ENCODE measurements around the gene MEIS1. TPM values are rescaled to one million over a fixed set of nuclear protein-coding genes. Genes with fewer than 3 reads are reported as not detected.

Gene MEIS1
- total and polyA plus RNA-seq, 4 donors: 9.0 to 158 (median 41.0) TPM

DNA sequence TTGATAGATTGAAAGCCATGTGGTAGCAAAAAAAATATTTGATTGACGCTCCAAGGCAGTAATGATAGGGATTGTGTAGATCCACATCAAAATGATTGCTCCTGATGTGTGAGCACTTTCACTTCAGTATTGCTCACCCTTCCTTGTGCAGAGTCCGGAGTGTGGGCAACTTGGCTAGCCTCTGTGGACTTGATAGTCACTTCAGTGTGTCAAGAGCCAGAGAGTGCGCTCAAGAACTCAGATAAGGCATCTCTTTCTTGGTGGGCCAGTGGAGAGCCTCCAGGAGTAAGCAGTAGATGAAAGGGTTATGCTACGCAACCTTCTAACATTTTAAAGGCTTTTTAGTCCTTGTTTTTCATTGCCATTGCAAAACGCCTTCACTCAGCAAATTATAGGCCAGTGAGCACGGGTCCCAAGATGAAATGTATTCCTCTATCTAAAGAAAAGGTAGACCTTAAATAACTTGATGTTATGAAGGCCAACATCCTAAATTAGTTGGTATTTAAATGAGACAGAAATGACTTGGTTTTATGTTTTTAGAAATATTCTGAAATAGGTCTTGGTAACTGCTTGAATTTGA is 84.4 kb downstream of the MEIS1 start:
- WGBS, 2 donors: 58 to 76% methylated on average over 6 of the region's 6 CpGs
- Histone ChIP-seq H3K4me3 (no peak overlapping the region), H3K27ac (ENCODE audit: low read depth in 1 of 2, low read length in 1 of 2) (no peak overlapping the region), H3K4me1 (ENCODE audit: control insufficient read depth in 5 of 5, insufficient read depth in 5 of 5, low read length in 5 of 5) (peaks cover 0 to 38% (median 8%) of the 10 kb centered on the region in 5 donors), H3K9ac (ENCODE audit: insufficient read depth in 1 of 2, low read length in 2 of 2) (no peak overlapping the region), H3K27me3 (ENCODE audit: control insufficient read depth in 3 of 3, insufficient read depth in 3 of 3, low read length in 2 of 3) (no peaks in the 10 kb centered on the region), H3K9me3 (ENCODE audit: control insufficient read depth in 4 of 4, insufficient read depth in 3 of 4, low read length in 3 of 4) (no peaks in the 10 kb centered on the region), H3K36me3 (ENCODE audit: control insufficient read depth in 4 of 4, insufficient read depth in 4 of 4, low read length in 4 of 4) (peaks cover 0 to 36% (median 19%) of the 10 kb centered on the region in 4 donors)
- DNase-seq (no peak), ATAC-seq (ENCODE audit: insufficient read depth, low FRiP score) (no peak)
- TF ChIP-seq, protein P1, sequence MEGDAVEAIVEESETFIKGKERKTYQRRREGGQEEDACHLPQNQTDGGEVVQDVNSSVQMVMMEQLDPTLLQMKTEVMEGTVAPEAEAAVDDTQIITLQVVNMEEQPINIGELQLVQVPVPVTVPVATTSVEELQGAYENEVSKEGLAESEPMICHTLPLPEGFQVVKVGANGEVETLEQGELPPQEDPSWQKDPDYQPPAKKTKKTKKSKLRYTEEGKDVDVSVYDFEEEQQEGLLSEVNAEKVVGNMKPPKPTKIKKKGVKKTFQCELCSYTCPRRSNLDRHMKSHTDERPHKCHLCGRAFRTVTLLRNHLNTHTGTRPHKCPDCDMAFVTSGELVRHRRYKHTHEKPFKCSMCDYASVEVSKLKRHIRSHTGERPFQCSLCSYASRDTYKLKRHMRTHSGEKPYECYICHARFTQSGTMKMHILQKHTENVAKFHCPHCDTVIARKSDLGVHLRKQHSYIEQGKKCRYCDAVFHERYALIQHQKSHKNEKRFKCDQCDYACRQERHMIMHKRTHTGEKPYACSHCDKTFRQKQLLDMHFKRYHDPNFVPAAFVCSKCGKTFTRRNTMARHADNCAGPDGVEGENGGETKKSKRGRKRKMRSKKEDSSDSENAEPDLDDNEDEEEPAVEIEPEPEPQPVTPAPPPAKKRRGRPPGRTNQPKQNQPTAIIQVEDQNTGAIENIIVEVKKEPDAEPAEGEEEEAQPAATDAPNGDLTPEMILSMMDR (IDR thresholded peaks at IDR 0.05; ENCODE audit: control extremely low read depth, extremely low read depth): no peak

DNA sequence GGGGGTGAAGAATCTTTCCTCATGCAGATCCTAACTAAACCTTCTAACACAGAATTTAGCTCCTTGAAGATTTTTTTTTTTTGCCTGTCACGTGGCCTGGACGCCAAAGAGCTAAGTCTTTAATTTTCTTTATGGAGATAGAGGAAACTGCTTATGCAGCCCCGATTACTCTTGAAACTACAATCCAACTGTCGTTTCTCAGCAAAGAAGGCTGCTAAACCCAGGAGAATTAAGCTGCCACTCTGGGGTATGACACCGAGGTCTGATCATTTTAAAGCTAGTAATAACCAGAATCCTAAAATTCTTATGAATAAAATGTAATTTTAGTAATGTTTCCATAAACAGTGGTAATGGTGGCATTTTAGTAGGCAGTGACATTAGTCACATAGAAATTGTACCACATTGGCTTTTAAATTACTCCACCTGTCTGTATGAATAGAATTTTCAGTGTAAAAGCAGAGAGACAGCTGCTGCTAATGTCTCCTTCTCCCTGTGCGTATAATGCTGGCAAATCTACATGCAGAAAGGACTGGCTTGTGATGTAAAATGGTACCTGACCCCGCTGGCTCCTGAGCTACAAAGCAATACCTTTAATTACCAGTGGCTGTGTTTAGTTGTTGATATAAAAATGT is 86.5 kb downstream of the MEIS1 start:
- H3K4me3 ChIP-seq: no peak overlapping the region
- no peak overlapping the region for H3K27ac ChIP-seq (ENCODE audit: low read depth in 1 of 2, low read length in 1 of 2)
- DNase-seq (no peak), ATAC-seq (ENCODE audit: insufficient read depth, low FRiP score) (no peak)
- H3K27me3 ChIP-seq (ENCODE audit: control insufficient read depth in 3 of 3, insufficient read depth in 3 of 3, low read length in 2 of 3): no peaks in the 10 kb centered on the region
- H3K4me1 ChIP-seq (ENCODE audit: control insufficient read depth in 5 of 5, insufficient read depth in 5 of 5, low read length in 5 of 5): peaks cover 0 to 39% (median 17%) of the 10 kb centered on the region in 5 donors
- TF ChIP-seq, protein P1 (IDR thresholded peaks at IDR 0.05; ENCODE audit: control extremely low read depth, extremely low read depth): no peak
- peaks cover 0 to 47% (median 21%) of the 10 kb centered on the region in 4 donors for H3K36me3 ChIP-seq (ENCODE audit: control insufficient read depth in 4 of 4, insufficient read depth in 4 of 4, low read length in 4 of 4)
- 69 to 81% methylated on average over 7 of the region's 7 CpGs for WGBS, 2 donors
- H3K9ac ChIP-seq (ENCODE audit: insufficient read depth in 1 of 2, low read length in 2 of 2): no peak overlapping the region
- H3K9me3 ChIP-seq (ENCODE audit: control insufficient read depth in 4 of 4, insufficient read depth in 3 of 4, low read length in 3 of 4): no peaks in the 10 kb centered on the region

DNA sequence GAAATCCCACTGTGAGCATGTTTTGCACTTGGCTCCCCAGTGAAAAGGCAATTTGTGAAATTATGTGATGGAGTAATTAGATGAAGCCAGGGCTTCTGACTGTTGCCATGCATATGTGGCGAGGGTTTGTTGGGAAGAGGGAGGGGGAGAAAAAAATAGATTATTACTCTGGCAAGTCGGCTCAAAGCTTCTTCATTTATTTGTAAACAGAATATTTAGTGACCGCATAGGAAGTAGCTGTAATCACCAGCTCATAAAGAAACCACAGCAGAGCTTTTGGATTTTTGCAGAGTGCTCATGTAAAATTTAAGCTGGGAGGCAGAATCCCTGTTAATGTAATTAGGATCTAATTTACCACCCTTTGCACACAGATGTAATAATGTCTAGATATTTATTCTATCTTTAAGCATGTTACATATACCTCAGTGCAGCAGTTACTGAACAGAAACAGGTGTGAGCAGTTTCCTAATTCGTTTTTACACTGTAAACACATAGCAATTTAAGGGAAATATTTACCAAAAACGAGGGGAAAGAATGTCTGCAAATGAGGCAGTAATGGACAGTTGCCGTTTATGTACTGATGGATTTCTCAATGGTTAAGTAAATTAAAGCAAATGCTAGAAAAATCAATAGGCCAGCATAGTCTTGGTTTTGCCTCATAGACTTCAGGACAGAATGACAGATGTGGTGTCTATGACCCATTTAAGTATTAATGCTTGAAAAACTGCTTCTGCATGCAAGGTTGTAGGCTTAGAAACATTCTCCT is 87.9 kb downstream of the MEIS1 start:
- TF ChIP-seq, protein P1 (IDR thresholded peaks at IDR 0.05; ENCODE audit: control extremely low read depth, extremely low read depth): no peak
- DNase-seq (peak in 1 of 3 donors; percentile 47), ATAC-seq (ENCODE audit: insufficient read depth, low FRiP score) (no peak)
- peaks cover 0 to 43% (median 23%) of the 10 kb centered on the region in 5 donors for H3K4me1 ChIP-seq (ENCODE audit: control insufficient read depth in 5 of 5, insufficient read depth in 5 of 5, low read length in 5 of 5)
- H3K27ac ChIP-seq (ENCODE audit: low read depth in 1 of 2, low read length in 1 of 2): no peak overlapping the region
- H3K27me3 ChIP-seq (ENCODE audit: control insufficient read depth in 3 of 3, insufficient read depth in 3 of 3, low read length in 2 of 3): no peaks in the 10 kb centered on the region
- no peaks in the 10 kb centered on the region for H3K9me3 ChIP-seq (ENCODE audit: control insufficient read depth in 4 of 4, insufficient read depth in 3 of 4, low read length in 3 of 4)
- no peak overlapping the region for H3K4me3 ChIP-seq
- peaks cover 0 to 59% (median 20%) of the 10 kb centered on the region in 4 donors for H3K36me3 ChIP-seq (ENCODE audit: control insufficient read depth in 4 of 4, insufficient read depth in 4 of 4, low read length in 4 of 4)
- 27 to 36% methylated on average over 6 of the region's 6 CpGs for WGBS, 2 donors
- H3K9ac ChIP-seq (ENCODE audit: insufficient read depth in 1 of 2, low read length in 2 of 2): no peak overlapping the region
